Liver (tissue), 3 donors: ENCODE data around the gene FOXN3.

ENCODE experiments used
- SP1 ChIP-seq: IDR thresholded peaks from 2 replicates; pipeline ENCODE4 v1.6.1; 2018; ENCODE audit warnings: antibody characterized with exemption, mild to moderate bottlenecking
- TAF1 ChIP-seq: conservative IDR thresholded peaks from 2 replicates; pipeline ENCODE4 v1.6.1; 2016; ENCODE audit warnings: antibody characterized with exemption, mild to moderate bottlenecking
- TF ChIP-seq, protein P1 (sequence below): fragments of 150-350 bp; IDR thresholded peaks from 2 replicates; pipeline ENCODE4 v1.5.1; 2017; ENCODE audit warnings: improper control_type of control experiment, low read depth, low read length; ENCODE audit not compliant: missing input control
- TF ChIP-seq, protein P2 (sequence below): IDR thresholded peaks from 2 replicates; pipeline ENCODE4 v1.6.1; 2016; ENCODE audit warnings: antibody characterized with exemption, mild to moderate bottlenecking
- TF ChIP-seq, protein P3 (sequence below): IDR thresholded peaks from 2 replicates; pipeline ENCODE4 v1.6.1; 2016; ENCODE audit warnings: antibody characterized with exemption
- TF ChIP-seq, protein P4 (sequence below): IDR thresholded peaks from 2 replicates; pipeline ENCODE4 v1.6.1; 2016; ENCODE audit warnings: antibody characterized with exemption
- donor health status: healthy.
- donor health status: healthy.

DNA sequence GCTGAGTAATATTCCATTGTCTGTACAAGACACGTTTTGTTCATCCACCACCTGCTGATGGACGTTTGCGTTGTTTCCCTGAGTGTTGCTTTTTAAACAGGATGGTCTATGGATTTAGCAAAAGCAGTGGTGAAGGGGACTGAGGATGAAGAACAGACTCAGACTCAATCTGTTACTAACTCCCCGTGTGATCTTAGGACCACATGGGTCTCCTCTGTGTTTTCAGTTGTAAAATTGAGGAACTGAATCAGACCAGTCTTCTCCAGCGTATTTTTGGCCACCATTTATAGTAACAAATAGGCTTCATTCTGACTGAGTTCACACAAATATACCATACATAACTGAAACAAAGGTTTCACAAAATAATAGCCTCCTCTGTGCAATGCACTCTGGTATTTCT is 85.6 kb downstream of the FOXN3 start:
- TF ChIP-seq, protein P1, sequence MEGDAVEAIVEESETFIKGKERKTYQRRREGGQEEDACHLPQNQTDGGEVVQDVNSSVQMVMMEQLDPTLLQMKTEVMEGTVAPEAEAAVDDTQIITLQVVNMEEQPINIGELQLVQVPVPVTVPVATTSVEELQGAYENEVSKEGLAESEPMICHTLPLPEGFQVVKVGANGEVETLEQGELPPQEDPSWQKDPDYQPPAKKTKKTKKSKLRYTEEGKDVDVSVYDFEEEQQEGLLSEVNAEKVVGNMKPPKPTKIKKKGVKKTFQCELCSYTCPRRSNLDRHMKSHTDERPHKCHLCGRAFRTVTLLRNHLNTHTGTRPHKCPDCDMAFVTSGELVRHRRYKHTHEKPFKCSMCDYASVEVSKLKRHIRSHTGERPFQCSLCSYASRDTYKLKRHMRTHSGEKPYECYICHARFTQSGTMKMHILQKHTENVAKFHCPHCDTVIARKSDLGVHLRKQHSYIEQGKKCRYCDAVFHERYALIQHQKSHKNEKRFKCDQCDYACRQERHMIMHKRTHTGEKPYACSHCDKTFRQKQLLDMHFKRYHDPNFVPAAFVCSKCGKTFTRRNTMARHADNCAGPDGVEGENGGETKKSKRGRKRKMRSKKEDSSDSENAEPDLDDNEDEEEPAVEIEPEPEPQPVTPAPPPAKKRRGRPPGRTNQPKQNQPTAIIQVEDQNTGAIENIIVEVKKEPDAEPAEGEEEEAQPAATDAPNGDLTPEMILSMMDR: no peak
- TF ChIP-seq SP1: no peak
- TF ChIP-seq TAF1: no peak
- TF ChIP-seq, protein P2, sequence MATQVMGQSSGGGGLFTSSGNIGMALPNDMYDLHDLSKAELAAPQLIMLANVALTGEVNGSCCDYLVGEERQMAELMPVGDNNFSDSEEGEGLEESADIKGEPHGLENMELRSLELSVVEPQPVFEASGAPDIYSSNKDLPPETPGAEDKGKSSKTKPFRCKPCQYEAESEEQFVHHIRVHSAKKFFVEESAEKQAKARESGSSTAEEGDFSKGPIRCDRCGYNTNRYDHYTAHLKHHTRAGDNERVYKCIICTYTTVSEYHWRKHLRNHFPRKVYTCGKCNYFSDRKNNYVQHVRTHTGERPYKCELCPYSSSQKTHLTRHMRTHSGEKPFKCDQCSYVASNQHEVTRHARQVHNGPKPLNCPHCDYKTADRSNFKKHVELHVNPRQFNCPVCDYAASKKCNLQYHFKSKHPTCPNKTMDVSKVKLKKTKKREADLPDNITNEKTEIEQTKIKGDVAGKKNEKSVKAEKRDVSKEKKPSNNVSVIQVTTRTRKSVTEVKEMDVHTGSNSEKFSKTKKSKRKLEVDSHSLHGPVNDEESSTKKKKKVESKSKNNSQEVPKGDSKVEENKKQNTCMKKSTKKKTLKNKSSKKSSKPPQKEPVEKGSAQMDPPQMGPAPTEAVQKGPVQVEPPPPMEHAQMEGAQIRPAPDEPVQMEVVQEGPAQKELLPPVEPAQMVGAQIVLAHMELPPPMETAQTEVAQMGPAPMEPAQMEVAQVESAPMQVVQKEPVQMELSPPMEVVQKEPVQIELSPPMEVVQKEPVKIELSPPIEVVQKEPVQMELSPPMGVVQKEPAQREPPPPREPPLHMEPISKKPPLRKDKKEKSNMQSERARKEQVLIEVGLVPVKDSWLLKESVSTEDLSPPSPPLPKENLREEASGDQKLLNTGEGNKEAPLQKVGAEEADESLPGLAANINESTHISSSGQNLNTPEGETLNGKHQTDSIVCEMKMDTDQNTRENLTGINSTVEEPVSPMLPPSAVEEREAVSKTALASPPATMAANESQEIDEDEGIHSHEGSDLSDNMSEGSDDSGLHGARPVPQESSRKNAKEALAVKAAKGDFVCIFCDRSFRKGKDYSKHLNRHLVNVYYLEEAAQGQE: no peak
- TF ChIP-seq, protein P3, sequence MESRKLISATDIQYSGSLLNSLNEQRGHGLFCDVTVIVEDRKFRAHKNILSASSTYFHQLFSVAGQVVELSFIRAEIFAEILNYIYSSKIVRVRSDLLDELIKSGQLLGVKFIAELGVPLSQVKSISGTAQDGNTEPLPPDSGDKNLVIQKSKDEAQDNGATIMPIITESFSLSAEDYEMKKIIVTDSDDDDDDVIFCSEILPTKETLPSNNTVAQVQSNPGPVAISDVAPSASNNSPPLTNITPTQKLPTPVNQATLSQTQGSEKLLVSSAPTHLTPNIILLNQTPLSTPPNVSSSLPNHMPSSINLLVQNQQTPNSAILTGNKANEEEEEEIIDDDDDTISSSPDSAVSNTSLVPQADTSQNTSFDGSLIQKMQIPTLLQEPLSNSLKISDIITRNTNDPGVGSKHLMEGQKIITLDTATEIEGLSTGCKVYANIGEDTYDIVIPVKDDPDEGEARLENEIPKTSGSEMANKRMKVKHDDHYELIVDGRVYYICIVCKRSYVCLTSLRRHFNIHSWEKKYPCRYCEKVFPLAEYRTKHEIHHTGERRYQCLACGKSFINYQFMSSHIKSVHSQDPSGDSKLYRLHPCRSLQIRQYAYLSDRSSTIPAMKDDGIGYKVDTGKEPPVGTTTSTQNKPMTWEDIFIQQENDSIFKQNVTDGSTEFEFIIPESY: no peak
- TF ChIP-seq, protein P4, sequence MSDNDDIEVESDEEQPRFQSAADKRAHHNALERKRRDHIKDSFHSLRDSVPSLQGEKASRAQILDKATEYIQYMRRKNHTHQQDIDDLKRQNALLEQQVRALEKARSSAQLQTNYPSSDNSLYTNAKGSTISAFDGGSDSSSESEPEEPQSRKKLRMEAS: no peak
